ENCODE results near the gene UBD.

- TF ChIP-seq CTCF (conservative IDR thresholded peaks at IDR 0.05; ENCODE audit: low read depth in 2 of 2) (no peak), POLR2AphosphoS5 (IDR thresholded peaks at IDR 0.05; ENCODE audit: low read depth) (no peak), REST (IDR thresholded peaks at IDR 0.05; ENCODE audit: unreplicated experiment) (no peak), JUNB (IDR thresholded peaks at IDR 0.05; ENCODE audit: unreplicated experiment) (no peak), EZH2 (IDR thresholded peaks at IDR 0.05; ENCODE audit: low read depth, unreplicated experiment) (no peak), EZH2phosphoT487 (IDR thresholded peaks at IDR 0.05; ENCODE audit: unreplicated experiment) (no peak)
These were observed 33.8 kb upstream of the UBD start for GRCh38 chr6:29593199-29593855.
